CD4-positive, alpha-beta T cell treated with Interleukin-6 for 4 hours (primary cell): Measurements from ENCODE around the gene FRAS1.
"Not testable (repeated sequence)": the region's sequence is repeated elsewhere in the genome, so short reads cannot be mapped to it uniquely, and the experiment has no call there.

ENCODE experiments used
- DNase-seq: peaks from one replicate; pipeline ENCODE4 v3.0.0-alpha.2; 2020; ENCODE audit warnings: mixed read lengths

Gene FRAS1

DNA sequence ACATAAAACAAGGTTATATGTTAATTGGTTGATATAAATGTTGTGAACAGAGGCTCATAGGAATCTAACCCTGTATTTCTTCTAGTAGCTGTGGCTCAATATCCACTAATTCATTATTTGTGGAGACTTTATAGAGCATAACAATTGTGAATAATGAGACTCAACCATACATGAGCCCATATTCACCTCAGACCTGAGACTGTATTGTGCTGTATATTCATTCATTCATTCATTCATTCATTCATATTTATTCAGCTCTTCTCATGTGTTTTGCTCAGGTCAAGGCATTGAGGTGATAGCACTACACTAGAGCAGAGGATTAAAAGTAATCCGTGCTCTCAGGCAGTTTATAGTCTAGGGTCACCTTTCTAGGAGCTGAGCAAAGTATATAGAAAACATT is 470.0 kb downstream of the FRAS1 start:
- no peak for DNase-seq

- DNase-seq = no peak
Observed at GRCh38 chr4:78527555-78527954, 470.4 kb downstream of the FRAS1 start.

GRCh38 chr4:78528327-78528726 is 471.2 kb downstream of the FRAS1 start:
- DNase-seq = no peak

GRCh38 chr4:78529569-78530209 is 472.6 kb downstream of the FRAS1 start:
- no peak for DNase-seq

GRCh38 chr4:78532046-78532445 is 474.9 kb downstream of the FRAS1 start:
- no peak for DNase-seq

GRCh38 chr4:78533854-78534253 is 476.7 kb downstream of the FRAS1 start:
- no peak for DNase-seq

DNA sequence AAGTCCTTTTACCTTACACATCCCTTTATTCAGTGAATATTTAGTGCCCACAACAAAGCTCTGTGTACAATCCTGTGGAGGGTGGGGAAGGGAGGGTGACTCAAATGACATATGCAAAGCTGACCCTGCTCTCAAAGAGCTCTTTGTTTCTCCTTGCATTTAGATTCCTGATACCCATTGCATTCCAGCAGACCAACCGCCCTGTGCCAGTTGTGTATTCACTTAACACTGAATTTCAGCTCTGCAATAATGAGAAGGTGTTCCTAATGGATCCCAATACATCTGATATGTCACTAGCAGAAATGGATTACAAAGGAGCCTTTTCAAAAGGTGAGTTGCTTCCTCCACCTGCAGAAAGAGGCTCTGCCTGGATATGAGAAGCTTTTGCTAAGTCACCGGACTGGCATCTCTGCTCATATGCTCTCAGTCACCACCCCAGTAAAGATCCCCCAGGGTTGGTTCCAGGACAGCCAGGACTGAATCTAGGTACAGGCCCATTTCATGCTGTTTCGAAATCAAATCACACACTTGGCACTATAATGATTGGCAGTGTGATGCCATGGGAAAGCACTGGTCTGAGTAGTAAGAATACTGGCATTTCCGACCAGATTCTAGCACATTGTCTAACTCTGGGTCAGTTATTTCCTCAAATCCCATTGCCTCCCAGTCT is 477.3 kb downstream of the FRAS1 start:
- no peak for DNase-seq

DNA sequence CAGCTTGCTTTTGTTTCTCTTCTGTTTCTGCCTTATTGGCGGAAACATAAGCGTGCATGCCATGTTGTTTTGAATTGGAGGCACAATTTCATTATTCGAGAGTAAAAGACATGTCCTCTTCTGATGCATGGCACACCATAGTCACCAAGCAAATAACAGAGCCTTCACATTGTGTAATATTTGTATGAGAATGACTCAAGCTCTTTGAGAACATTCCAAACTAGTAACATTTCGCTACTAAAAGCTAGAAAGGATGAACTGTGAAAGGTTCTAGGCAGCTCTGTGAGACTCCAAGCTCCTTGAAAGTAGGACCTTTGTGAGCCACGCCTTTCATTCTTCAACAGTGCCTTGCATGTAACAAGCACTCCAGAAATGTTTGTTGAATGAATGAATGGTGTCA is 485.2 kb downstream of the FRAS1 start:
- DNase-seq = no peak

DNA sequence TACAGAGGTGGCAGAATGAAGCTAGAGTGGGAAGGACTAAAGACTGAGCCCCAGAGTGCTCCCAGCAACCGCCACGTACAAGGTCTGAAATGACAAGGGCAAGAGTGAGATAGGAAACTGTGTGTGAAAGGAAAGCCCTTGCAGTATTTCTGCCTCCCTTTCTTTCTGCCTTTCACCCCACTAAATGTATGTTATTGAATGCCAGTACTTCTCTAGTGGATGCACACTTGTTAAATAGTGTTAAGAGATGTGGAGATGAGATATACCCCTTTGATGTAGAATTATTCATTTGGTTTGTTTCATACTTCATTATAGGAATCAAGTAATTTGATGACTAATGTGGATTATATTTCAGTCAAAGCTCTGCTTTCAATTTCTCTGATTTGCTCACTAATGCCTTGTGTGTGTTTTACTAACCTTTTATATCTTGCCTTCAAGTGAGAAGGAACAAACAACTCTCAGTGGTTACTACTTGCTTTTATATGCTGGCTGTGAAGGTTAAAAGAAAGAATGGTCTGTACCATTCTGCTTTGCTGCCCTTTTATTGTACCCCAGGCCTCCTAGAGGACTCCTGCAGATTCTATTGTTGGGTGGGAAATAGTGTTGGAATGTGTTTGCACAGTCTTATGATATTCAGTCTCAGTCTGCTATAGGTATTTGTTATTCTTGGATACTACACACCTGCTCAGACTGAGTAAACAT is 486.5 kb downstream of the FRAS1 start:
- DNase-seq = no peak

DNA sequence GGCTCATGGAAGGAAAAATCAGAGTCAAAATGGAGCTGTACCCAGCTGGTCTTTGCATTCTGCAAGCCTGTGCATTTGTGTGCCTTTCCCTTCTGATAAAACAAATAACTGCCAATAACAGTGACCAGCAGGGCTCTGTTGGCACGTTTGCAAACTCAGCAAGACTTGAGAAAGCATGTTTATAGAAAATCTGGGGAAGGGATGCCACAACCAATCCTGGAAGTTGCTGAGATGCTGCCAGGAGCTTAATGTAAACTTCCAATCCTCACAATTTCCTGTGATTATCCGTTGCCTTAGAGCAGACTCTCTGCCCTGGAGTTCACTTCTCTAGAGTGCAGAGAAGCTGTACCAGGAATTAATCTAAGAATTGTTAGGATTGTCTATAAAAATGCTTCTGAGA is 487.6 kb downstream of the FRAS1 start:
- DNase-seq = no peak

DNA sequence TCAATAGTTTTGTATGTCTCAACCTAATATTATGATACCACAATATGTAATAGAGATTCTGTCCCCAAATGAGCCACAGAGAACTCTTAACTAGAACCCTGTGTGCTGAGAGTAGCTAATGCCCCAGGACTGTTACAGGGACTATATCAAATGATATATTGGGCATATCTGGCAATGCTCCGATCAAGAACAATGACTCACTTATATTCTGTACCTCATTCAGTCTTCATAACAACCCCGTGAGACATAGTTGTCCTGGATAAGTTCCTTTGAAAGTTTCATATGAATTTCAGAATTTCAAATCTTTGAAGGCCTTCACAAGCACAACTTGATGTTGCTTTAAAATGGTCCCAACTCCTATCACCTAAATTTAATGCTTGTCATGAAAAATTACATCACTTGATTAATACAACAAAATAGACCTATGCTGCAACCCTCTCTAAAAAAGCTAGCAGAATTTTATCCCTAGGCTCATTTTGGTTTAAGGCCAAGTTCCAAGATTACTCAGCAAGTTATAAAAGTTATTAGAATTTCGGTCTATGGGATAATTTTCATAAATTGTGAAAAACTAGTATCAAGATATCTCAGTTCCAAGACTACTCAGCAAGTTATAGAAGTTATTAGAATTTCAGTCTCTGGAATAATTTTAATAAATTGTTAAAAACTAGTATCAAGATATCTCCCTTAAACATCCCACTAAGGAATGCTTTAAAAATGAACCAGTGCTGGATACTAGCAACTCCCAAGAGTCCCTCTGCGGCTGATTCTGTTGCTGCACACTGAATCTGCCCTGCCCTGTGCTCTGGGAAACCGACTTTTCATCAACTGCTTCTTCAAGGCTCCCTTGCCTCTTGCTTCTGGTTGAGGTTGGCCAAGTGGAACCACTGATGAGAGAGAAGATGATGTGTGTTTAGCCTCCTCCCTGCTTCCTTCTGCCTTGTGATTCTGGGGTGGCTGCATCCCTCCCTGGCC is 488.4 kb downstream of the FRAS1 start:
- DNase-seq = no peak

GRCh38 chr4:78547899-78548298 is 490.8 kb downstream of the FRAS1 start:
- not testable (repeated sequence) for DNase-seq

GRCh38 chr4:78548889-78549288 is 491.8 kb downstream of the FRAS1 start:
- DNase-seq = not testable (repeated sequence)

DNA sequence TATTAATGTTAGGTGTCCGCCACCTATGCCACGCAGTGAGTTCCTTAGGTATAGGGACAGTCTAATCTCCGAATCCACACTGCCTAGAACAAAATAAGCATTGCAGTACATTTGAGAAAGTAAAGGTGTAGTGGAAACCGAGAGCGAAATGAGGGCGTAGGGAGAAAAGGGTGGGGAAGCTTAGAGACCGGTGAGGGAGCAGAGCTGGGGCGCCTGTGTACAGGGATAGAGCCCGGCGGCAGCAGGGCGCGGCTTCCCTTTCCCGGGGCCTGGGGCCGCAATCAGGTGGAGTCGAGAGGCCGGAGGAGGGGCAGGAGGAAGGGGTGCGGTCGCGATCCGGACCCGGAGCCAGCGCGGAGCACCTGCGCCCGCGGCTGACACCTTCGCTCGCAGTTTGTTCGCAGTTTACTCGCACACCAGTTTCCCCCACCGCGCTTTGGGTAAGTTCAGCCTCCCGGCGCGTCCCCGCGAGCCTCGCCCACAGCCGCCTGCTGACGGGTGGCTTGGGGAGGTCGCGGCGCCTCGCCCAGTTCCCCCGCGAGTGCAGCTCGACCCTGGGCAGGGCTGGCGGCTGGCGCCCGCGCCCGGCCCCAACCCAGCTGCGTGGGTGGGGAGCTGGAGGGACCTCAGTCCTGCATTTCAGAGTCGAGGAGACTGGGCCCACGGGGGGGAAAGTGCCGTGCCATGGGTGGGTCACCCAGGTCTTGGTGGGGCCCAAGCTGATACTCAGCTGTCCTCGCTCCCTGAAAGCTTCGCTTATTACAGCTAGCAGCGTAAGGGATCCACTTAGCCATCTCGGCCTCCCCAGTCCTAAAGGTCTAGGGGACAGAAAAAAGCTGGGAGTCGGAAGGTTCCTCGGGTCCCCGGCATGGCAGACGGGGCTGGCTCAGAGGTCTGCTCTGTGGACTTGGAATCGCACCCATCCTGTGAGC is 494.6 kb downstream of the FRAS1 start, which contains the start of gene ANXA3:
Gene ANXA3, plus strand, starts transcription at position 351 of the 932 bp plus-strand sequence. CDS start 2,704 bp downstream, outside the sequence.
- DNase-seq = peak; percentile 11

DNA sequence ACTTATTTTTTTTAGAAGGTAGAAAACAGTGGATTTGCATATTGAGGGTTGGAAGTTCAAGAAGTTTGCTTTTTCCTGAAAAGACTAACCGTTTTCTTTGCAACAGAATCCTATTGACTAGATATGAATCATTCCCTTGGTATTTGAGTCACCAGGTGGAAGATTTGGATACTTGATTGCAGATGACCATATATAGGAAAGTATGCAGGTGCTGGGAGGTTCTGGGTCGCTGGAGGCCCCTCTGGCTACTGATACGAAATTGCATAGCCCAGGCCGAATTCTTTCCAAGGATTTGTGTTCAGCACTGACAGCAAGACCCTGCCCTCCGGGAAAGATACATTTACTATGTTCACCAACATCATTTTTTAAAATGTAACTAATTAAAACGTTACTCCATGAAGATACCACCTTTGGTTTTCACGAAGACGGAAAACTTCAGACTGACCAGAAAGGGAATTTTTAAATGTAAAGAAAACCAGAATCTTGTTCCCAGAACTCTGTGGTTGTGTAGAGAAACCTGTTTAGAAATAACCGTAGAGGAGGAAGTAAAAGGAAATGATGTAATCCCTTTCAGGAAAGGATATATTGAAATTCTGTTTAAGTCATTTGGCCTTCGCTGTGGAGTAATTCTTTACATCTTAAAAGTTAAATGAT is 495.4 kb downstream of the FRAS1 start:
- no peak for DNase-seq

- no peak for DNase-seq
Observed at GRCh38 chr4:78553043-78553396, 495.9 kb downstream of the FRAS1 start.

DNA sequence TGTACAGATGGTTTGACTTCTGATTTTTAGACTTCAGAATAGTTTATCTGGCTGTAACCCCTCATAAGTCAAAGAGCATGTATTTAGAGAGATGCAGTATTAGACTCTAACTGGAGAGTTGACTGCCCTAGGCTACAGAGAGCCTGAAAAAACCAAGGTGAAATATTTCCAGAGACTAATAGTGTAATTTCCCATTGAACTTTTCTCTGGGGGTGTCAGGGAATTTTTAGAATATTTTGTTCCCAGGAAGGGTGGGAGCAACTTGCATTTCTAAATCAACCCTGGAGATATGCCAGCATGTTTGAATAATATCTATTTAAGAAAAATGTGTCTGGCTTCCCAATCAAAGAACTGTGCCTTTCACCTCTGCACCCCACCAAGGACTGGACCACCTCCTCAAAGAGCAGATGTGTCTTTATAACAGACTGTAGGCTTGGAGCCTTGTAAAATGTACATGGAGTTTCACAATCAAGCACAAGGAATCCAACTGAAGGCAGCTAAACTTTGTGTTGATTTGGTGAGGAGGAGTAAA is 496.5 kb downstream of the FRAS1 start:
- DNase-seq = no peak

DNA sequence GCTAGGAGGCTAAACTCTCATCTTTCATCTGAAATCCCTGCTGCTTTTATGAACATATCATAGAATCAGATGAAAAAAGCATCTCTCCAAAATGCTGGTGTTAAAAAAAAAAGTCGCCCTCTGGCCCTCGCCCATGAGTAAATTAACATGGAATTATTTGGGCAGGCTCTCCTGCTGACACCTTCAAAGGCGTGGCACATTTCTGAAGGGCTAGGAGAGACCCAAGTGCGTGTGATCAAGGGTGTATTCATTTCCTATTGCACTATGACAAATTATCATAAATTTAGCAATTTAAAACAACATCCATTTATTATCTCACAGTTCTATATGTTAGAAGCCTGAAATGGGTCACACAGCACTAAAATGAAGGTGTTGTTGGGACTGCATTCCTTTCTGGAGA is 499.5 kb downstream of the FRAS1 start:
- no peak for DNase-seq

DNA sequence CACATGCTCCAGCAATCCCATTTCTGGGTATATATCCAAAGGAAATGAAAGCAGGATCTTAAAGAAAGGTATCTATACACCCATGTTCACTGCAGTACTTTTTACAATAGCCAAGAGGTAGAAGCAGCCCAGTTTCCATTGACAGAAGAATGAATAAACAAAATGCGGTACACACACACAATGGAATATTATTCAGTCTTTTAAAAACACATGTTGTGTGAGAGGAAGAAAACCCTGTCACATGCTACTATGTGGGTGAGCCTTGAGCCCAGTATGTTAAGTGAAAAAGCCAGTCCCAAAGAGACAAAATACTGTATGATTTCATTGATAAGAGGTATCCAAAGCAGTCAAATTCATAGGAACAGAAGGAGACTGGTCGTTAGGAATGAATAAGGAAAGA is 500.7 kb downstream of the FRAS1 start:
- no peak for DNase-seq

DNA sequence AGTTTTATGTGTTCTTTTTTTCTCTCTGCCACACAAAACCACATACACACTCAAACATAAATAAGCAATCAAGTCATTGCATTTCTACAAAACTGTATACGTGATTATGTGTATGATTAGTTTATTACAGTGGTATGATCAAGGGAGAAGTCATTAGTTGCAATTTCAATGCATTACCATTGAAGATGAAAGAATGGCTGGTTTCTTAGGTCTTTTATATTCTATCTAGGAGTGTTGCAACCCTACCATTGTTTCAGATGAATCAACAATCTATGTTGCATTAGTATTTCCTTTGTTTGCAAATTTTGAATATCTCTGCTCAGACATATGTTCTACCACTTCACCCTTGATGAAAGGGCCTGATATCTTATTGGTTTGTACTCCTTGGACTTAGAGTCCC is 501.3 kb downstream of the FRAS1 start:
- no peak for DNase-seq
